Occipital lobe (tissue), 2 donors: ENCODE measurements around the gene PSD4. TPM values are rescaled to one million over a fixed set of nuclear protein-coding genes. Genes with fewer than 3 reads are reported as not detected.

ENCODE experiments used
- DNase-seq: peaks from one replicate; lab custom pipeline; 2025; lab: John Stamatoyannopoulos, UW
- total RNA-seq: library from RNA; depleted of rRNA; stranded (reverse); fragments of >200 nt; gene quantifications from one replicate; pipeline ENCODE4 v1.2.3, GENCODE V29; 2014

PSD4 gene
- total RNA-seq, 1 donor from 2014 or later, result 4.2 TPM

GRCh38 chr2:113167115-113167932 lies 6.4 kb upstream of the PSD4 start:
- no peak for DNase-seq

DNA sequence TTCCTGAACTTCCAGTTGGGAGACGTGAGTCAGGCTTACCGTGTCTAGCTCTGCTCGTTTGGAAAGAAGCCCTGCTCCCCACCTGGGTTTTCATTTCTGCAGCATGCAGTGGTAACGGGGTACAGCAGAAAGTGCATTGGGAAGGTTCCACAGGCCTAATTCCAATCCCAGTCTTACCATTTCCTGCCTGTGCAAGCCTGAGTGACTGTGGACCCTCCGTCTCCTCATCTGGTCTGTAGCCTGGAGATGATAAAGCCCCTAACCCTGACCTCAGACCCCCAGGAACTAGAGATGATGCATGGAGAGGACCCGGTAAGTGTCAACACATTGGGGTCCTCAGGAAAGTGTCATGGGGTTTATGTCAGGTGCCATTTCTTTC lies 5.8 kb upstream of the PSD4 start:
- DNase-seq, result no peak

GRCh38 chr2:113169002-113169530 lies 4.7 kb upstream of the PSD4 start:
- DNase-seq, result no peak

- no peak for DNase-seq
Measured at GRCh38 chr2:113169586-113169985, 4.2 kb upstream of the PSD4 start.

DNA sequence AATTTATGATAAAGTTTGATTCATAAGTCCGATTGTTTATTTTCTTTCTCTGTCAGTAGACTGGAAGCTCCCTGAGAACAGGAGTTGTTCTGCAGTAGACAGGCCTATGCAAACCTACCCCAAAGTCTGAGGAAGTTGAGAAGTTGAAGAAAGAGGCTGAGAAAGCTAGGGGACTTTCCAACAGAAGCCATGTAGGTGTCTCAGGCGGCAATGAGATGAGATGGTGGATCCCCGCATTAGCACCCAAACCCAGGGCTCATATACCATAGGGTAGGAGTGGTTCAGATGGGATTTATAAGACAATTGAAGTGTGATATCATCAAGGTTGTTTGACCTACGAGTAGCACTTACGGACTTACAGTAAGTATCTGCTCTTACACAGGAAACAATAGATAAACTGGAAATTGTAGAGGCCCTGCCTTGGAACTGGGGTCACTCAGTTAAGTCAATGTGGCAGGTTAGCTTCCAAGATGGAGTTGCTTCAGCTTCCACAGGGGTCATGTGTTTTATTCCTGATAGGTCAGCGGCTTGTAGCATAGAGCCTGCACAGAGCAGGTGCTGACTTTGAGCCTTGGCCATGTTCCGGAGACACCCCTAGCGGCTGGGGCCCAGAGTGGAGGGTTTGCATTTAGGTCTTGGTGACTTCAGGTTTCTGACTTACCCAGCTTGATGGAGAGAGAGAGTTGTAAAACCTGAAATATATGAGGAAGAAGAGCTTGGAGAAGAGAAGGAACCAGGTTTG lies 2.3 kb upstream of the PSD4 start:
- DNase-seq, result no peak

GRCh38 chr2:113172721-113173541 lies 840 bp upstream of the PSD4 start:
- DNase-seq, result no peak

DNA sequence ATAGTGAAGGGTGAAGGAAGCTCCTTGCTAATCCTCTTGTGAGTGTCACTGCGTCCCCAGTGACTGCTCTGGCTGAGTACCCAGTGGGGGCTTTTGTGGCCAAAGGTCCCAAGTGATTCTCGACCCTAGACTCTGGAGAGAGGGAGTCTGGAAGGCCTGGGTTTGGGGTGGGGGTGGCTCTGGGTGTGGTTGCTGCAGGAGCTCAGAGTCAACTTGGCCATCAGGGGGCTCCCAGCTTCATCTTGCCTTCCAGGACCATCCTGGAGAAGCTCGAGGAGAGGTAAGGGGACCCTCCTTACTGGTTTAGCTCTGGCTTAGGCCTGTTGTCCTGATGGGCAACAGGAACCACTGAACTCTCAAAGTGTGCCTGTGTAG lies 592 bp downstream of the PSD4 start:
- DNase-seq, result no peak

- DNase-seq, result no peak
Measured at GRCh38 chr2:113175042-113175628, 1.4 kb downstream of the PSD4 start.

GRCh38 chr2:113175736-113176695 lies 2.2 kb downstream of the PSD4 start:
- DNase-seq, result no peak

DNA sequence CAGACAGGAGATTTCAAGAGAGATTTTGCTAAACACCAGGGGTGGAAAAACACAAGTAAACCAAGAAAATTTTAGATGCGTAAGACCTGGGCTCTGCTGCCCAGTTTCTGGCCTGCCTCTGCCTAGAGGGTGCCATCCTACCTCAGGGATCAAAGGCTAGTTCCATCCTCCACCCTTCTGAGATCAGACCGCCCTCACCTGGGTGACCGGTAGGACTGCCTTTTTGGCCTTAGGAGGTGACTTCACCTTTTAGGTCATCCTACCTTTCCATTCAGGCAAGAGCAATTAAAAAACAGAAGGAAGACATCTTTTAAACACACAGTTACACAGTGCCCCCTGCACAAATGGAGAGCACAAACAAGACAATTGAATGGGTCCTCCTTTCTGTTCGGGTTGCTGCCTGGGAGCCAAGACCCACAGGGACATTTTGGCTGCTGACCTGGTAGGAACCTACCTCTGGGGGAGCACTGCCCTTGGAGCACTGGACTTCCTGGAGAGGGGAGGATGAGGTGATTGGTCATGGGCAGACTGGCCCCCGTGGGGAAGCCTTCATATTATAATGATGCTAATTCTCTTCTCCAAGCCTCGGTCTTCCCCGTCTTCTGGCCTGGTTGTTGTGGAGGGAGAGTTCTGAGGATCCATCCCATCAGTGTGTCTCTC lies 3.1 kb downstream of the PSD4 start:
- no peak for DNase-seq

DNA sequence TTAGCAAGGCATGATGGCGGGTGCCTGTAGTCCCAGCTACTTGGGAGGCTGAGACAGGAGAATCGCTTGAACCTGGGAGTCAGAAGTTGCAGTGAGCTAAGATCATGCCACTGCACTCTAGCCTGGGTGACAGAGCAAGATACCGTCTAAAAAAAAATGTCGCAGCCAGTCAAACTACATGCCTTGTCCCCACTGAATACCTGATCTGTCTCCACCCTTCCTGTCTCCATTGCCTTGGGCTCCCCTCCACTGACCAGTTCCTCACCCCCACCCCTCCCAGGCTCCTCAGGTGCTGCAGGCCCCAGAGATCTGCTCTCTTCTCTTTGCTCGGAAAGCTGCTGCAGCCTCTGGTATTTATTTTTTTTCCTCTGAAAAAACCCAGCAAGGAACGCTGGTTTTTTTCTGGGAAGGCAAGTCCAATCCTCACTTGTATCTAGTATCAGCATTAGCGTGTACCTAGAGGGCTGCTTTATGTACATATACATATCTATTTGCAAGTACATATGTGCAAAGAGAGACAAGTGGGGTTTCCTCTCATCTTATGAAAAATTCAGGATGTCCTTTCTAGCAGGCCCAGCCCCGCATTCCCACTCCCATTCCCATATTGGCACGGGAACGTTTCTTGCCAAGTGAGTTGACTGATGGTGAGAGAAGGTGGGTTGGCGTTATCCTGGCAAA lies 4.4 kb downstream of the PSD4 start:
- no peak for DNase-seq

GRCh38 chr2:113178891-113179290 lies 5.1 kb downstream of the PSD4 start:
- no peak for DNase-seq

GRCh38 chr2:113179446-113180045 lies 5.8 kb downstream of the PSD4 start:
- DNase-seq, result no peak

- no peak for DNase-seq
Measured at GRCh38 chr2:113180131-113180946, 6.6 kb downstream of the PSD4 start.

DNA sequence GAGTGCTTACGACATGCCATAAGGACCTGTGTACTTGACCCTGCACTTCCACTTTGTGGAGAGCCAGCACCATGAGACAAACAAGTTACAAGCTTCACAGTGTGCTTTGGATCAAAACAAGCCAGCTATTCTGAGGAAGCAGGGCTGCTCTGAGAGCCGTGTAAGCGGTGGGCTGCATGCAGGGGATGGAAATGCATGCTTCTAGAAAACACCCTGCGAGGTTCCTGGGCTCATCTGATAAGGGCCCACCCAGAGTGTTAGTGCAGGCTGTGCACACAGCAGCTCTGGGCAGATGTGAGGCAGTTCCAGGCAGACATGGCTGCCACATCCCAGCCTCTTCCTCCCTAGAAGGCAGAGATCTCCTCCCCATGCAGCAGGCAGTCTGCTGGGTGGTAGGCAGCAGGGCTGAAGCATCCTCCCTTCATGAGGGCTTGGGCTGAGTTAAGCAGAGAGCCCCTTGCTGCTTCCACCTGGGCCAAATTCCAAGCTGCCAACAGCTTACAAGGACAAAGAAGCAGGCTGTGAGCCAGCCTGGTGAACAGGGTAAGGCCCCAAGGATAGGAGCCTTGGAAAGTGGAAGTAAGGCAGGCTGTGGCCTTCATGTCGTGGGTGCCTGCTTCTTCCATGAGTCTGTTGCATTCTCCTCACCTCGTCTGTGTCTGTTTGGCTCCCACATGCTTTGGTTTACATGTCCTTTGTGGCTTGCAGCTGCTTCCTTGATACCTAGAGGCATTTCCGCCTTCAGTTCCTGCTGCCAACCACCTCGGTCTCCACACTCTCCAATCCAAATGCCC lies 7.7 kb downstream of the PSD4 start:
- DNase-seq, result no peak

- no peak for DNase-seq
Measured at GRCh38 chr2:113182471-113183260, 8.9 kb downstream of the PSD4 start.
